ENCODE data around the gene SLBP.

DNA sequence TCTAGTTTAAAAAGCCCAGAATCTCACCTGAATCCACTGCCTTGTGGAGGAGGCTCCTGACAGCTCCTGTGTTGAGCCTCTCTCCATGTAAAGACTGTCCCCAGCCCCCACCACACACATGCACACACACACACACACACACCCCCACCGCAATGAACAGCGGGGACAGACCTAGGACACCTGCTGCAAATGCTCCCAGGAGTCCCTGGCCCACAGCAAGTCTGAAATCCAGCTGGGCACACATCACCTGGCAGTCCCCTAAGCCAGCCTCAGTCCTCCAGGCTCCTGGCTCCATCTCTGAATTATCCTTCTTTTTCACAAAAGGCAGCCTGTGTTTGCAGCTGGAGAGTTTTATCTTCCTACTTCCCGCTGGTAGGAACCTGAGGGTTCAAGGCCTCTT is 21.4 kb downstream of the SLBP start:
- TF ChIP-seq, protein P1, sequence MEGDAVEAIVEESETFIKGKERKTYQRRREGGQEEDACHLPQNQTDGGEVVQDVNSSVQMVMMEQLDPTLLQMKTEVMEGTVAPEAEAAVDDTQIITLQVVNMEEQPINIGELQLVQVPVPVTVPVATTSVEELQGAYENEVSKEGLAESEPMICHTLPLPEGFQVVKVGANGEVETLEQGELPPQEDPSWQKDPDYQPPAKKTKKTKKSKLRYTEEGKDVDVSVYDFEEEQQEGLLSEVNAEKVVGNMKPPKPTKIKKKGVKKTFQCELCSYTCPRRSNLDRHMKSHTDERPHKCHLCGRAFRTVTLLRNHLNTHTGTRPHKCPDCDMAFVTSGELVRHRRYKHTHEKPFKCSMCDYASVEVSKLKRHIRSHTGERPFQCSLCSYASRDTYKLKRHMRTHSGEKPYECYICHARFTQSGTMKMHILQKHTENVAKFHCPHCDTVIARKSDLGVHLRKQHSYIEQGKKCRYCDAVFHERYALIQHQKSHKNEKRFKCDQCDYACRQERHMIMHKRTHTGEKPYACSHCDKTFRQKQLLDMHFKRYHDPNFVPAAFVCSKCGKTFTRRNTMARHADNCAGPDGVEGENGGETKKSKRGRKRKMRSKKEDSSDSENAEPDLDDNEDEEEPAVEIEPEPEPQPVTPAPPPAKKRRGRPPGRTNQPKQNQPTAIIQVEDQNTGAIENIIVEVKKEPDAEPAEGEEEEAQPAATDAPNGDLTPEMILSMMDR (conservative IDR thresholded peaks at IDR 0.05), result no peak
- TF ChIP-seq EZH2 (IDR thresholded peaks at IDR 0.05; ENCODE audit: low read depth), result no peak

Measured in PC-9 (cell line).